ENCODE measurements around the gene HMMR. TPM values are rescaled to one million over a fixed set of nuclear protein-coding genes. Genes with fewer than 3 reads are reported as not detected.

Gene HMMR
- total and polyA plus RNA-seq, 2 experiments from 2014 or later: 77.9 to 163 TPM

DNA sequence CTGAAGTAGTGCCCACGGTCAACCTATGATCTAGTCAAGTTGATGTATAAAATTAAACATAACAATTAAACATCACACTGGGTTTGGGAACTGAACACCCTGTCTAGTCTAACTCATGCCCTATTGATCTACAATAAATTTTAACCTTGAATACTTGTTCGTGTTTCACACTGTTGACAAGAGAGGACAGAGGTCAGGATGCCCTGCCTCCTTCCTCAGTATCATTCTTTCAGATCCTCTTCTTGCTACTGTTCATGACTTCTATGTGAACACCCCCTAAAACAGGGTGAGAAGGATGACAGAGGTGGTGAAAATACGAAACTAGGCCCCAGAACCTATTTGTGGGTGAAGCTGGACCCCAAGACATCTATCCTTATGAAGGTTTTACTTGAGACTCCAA, 36.9 kb downstream of the HMMR start:
- H4K20me1 ChIP-seq (replicated peaks; ENCODE audit: insufficient read depth): no peaks in the 10 kb centered on the region
- no peak overlapping the region for H2AFZ ChIP-seq
- H3K4me1 Mint-ChIP-seq: peaks cover 3% of the 10 kb centered on the region; the same call in 2 of the 3 replicates

More for the DNA sequence above, 36.9 kb downstream of the HMMR start:
- ATAC-seq: no peak
- no peak overlapping the region for H3K4me3 Mint-ChIP-seq
- peaks cover 7% of the 10 kb centered on the region; the same call in 2 of the 3 replicates for H3K36me3 Mint-ChIP-seq (ENCODE audit: low read depth)
- DNase-seq (ENCODE audit: low spot score): no peak
- Histone ChIP-seq H3K4me3 (no peak overlapping the region), H3K4me1 (ENCODE audit: insufficient read depth) (peaks cover 4% of the 10 kb centered on the region), H3K27me3 (ENCODE audit: insufficient read depth) (no peaks in the 10 kb centered on the region), H3F3A (replicated peaks; ENCODE audit: low read depth) (no peaks in the 10 kb centered on the region), H3K4me2 (no peak overlapping the region), H3K36me3 (ENCODE audit: insufficient read depth) (peaks cover 5% of the 10 kb centered on the region; the same call in 1 of the 2 replicates), H3K27ac (ENCODE audit: low read depth) (no peak overlapping the region), H3K79me2 (replicated peaks; ENCODE audit: insufficient read depth) (no peaks in the 10 kb centered on the region), H3K9me2 (ENCODE audit: insufficient read depth) (no peaks in the 10 kb centered on the region)
- TF ChIP-seq, protein P1, sequence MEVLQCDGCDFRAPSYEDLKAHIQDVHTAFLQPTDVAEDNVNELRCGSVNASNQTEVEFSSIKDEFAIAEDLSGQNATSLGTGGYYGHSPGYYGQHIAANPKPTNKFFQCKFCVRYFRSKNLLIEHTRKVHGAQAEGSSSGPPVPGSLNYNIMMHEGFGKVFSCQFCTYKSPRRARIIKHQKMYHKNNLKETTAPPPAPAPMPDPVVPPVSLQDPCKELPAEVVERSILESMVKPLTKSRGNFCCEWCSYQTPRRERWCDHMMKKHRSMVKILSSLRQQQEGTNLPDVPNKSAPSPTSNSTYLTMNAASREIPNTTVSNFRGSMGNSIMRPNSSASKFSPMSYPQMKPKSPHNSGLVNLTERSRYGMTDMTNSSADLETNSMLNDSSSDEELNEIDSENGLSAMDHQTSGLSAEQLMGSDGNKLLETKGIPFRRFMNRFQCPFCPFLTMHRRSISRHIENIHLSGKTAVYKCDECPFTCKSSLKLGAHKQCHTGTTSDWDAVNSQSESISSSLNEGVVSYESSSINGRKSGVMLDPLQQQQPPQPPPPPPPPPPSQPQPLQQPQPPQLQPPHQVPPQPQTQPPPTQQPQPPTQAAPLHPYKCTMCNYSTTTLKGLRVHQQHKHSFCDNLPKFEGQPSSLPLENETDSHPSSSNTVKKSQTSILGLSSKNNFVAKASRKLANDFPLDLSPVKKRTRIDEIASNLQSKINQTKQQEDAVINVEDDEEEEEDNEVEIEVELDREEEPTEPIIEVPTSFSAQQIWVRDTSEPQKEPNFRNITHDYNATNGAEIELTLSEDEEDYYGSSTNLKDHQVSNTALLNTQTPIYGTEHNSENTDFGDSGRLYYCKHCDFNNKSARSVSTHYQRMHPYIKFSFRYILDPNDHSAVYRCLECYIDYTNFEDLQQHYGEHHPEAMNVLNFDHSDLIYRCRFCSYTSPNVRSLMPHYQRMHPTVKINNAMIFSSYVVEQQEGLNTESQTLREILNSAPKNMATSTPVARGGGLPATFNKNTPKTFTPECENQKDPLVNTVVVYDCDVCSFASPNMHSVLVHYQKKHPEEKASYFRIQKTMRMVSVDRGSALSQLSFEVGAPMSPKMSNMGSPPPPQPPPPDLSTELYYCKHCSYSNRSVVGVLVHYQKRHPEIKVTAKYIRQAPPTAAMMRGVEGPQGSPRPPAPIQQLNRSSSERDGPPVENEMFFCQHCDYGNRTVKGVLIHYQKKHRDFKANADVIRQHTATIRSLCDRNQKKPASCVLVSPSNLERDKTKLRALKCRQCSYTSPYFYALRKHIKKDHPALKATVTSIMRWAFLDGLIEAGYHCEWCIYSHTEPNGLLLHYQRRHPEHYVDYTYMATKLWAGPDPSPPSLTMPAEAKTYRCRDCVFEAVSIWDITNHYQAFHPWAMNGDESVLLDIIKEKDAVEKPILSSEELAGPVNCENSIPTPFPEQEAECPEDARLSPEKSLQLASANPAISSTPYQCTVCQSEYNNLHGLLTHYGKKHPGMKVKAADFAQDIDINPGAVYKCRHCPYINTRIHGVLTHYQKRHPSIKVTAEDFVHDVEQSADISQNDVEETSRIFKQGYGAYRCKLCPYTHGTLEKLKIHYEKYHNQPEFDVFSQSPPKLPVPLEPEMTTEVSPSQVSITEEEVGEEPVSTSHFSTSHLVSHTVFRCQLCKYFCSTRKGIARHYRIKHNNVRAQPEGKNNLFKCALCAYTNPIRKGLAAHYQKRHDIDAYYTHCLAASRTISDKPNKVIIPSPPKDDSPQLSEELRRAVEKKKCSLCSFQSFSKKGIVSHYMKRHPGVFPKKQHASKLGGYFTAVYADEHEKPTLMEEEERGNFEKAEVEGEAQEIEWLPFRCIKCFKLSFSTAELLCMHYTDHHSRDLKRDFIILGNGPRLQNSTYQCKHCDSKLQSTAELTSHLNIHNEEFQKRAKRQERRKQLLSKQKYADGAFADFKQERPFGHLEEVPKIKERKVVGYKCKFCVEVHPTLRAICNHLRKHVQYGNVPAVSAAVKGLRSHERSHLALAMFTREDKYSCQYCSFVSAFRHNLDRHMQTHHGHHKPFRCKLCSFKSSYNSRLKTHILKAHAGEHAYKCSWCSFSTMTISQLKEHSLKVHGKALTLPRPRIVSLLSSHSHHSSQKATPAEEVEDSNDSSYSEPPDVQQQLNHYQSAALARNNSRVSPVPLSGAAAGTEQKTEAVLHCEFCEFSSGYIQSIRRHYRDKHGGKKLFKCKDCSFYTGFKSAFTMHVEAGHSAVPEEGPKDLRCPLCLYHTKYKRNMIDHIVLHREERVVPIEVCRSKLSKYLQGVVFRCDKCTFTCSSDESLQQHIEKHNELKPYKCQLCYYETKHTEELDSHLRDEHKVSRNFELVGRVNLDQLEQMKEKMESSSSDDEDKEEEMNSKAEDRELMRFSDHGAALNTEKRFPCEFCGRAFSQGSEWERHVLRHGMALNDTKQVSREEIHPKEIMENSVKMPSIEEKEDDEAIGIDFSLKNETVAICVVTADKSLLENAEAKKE (CRISPR knock-in tag; IDR thresholded peaks at IDR 0.05): no peak
- TF ChIP-seq EZH2 (IDR thresholded peaks at IDR 0.05; ENCODE audit: low read depth, unreplicated experiment) (no peak), EZH2phosphoT487 (IDR thresholded peaks at IDR 0.05; ENCODE audit: unreplicated experiment) (no peak), ZNF331 (CRISPR knock-in tag; IDR thresholded peaks at IDR 0.05; ENCODE audit: low read depth) (no peak), STAT1 (IDR thresholded peaks at IDR 0.05; ENCODE audit: unreplicated experiment) (no peak), JUNB (IDR thresholded peaks at IDR 0.05; ENCODE audit: unreplicated experiment) (no peak)
- TF ChIP-seq, protein P2, sequence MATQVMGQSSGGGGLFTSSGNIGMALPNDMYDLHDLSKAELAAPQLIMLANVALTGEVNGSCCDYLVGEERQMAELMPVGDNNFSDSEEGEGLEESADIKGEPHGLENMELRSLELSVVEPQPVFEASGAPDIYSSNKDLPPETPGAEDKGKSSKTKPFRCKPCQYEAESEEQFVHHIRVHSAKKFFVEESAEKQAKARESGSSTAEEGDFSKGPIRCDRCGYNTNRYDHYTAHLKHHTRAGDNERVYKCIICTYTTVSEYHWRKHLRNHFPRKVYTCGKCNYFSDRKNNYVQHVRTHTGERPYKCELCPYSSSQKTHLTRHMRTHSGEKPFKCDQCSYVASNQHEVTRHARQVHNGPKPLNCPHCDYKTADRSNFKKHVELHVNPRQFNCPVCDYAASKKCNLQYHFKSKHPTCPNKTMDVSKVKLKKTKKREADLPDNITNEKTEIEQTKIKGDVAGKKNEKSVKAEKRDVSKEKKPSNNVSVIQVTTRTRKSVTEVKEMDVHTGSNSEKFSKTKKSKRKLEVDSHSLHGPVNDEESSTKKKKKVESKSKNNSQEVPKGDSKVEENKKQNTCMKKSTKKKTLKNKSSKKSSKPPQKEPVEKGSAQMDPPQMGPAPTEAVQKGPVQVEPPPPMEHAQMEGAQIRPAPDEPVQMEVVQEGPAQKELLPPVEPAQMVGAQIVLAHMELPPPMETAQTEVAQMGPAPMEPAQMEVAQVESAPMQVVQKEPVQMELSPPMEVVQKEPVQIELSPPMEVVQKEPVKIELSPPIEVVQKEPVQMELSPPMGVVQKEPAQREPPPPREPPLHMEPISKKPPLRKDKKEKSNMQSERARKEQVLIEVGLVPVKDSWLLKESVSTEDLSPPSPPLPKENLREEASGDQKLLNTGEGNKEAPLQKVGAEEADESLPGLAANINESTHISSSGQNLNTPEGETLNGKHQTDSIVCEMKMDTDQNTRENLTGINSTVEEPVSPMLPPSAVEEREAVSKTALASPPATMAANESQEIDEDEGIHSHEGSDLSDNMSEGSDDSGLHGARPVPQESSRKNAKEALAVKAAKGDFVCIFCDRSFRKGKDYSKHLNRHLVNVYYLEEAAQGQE (IDR thresholded peaks at IDR 0.05; ENCODE audit: unreplicated experiment): no peak
- no peaks in the 10 kb centered on the region for H3K9me3 Mint-ChIP-seq
- H3K27me3 Mint-ChIP-seq (ENCODE audit: insufficient read depth, low read depth, poor library complexity): no peaks in the 10 kb centered on the region
- no peak overlapping the region for H3K27ac Mint-ChIP-seq

Data from GM23338 (cell line).